Thyroid gland (tissue), 4 donors: ENCODE measurements around the gene SECTM1. TPM values are rescaled to one million over a fixed set of nuclear protein-coding genes. Genes with fewer than 3 reads are reported as not detected.
"Not testable (repeated sequence)": the region's sequence is repeated elsewhere in the genome, so short reads cannot be mapped to it uniquely, and the experiment has no call there.

ENCODE experiments used
- DNase-seq, 2 donors: peaks; one replicate each; pipeline ENCODE4 v3.0.0-alpha.2; 2019
- H3K27ac ChIP-seq, 3 donors: fragments of 200-600 bp; sonication (generic); 1 replicate in 2 of 3; 2 replicates in 1 of 3; pipeline ENCODE4 v1.5.1; 2016 to 2019; ENCODE audit warnings: mild to moderate bottlenecking in 1 of 3, moderate library complexity in 1 of 3
- H3K27me3 ChIP-seq: fragments of 200-600 bp; sonication (generic); one replicate; pipeline ENCODE4 v1.5.1; 2019
- H3K36me3 ChIP-seq, 2 donors: fragments of 200-600 bp; sonication (generic); one replicate each; pipeline ENCODE4 v1.5.1; 2016 to 2019
- H3K4me1 ChIP-seq, 2 donors: fragments of 200-600 bp; sonication (generic); one replicate each; pipeline ENCODE4 v1.5.1; 2017 to 2019
- H3K4me3 ChIP-seq, 3 donors: fragments of 200-600 bp; sonication (generic); replicated peaks in 1 of 3; 1 replicate in 2 of 3; 2 replicates in 1 of 3; pipeline ENCODE4 v1.5.1; 2016; ENCODE audit warnings: mild to moderate bottlenecking in 1 of 3
- H3K9me3 ChIP-seq: fragments of 200-600 bp; sonication (generic); one replicate; pipeline ENCODE4 v1.5.1; 2017
- POLR2A ChIP-seq, 2 donors: fragments of 450-650 bp; IDR thresholded peaks; one replicate each; pipeline ENCODE4 v1.6.1; 2017; ENCODE audit warnings: antibody characterized with exemption in 2 of 2, mild to moderate bottlenecking in 2 of 2, moderate library complexity in 1 of 2
- WGBS, 2 donors: methylation state at CpG; one replicate each; pipeline ENCODE4 v1.1.5; 2017; 5-methylcytosine and 5-hydroxymethylcytosine counted together
- intact Hi-C: fragments of 100-400 bp; cut with DNase I; formaldehyde crosslinking; loops from one replicate; pipeline ENCODE4 v1.15.1; 2023
- total RNA-seq, 4 donors: library from RNA; depleted of rRNA; stranded (reverse); fragments of >200 nt; gene quantifications; one replicate each; pipeline ENCODE4 v1.2.3, GENCODE V29; 2016
- TF ChIP-seq, protein P1 (sequence below), 6 experiments: fragments of 200-600 bp in 3 of 6; fragments of 450-650 bp in 3 of 6; sonication (generic) in 3 of 6; IDR thresholded peaks; one replicate each; pipeline ENCODE4 v1.5.1; 2016 to 2019; ENCODE audit warnings: antibody characterized with exemption in 6 of 6, mild to moderate bottlenecking in 2 of 6, inconsistent platforms in 1 of 6, moderate library complexity in 1 of 6

The SECTM1 gene
- total RNA-seq, 4 donors from 2014 or later = 4.1 to 15.3 (median 5.1) TPM

DNA sequence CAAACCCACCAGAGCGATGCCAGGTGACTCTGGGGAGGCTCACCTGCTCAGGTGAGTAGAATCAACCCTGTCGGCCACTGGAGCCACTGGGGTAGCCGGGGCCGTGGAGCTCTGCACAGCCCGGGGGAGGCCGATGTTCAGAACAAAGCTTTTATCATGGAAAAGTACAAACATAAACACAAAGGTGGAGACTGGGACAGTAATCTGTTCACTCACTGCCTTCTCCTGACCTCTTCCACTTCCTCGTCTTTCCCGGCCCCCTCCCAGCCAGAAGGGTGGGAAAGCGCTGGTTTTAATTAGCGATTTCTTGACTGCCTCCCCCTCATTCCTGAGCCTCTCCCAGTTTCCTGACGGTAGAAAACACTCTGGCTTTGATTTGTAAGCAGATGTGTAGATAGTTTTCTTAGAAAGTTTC, 15.7 kb upstream of the SECTM1 start:
- H3K4me3 ChIP-seq = no peak overlapping the region
- H3K36me3 ChIP-seq = no peaks in the 10 kb centered on the region
- no peak for DNase-seq
- H3K4me1 ChIP-seq = peaks cover 0 to 10% of the 10 kb centered on the region in 2 donors
- no peaks in the 10 kb centered on the region for H3K9me3 ChIP-seq
- TF ChIP-seq, protein P1, sequence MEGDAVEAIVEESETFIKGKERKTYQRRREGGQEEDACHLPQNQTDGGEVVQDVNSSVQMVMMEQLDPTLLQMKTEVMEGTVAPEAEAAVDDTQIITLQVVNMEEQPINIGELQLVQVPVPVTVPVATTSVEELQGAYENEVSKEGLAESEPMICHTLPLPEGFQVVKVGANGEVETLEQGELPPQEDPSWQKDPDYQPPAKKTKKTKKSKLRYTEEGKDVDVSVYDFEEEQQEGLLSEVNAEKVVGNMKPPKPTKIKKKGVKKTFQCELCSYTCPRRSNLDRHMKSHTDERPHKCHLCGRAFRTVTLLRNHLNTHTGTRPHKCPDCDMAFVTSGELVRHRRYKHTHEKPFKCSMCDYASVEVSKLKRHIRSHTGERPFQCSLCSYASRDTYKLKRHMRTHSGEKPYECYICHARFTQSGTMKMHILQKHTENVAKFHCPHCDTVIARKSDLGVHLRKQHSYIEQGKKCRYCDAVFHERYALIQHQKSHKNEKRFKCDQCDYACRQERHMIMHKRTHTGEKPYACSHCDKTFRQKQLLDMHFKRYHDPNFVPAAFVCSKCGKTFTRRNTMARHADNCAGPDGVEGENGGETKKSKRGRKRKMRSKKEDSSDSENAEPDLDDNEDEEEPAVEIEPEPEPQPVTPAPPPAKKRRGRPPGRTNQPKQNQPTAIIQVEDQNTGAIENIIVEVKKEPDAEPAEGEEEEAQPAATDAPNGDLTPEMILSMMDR (IDR thresholded peaks at IDR 0.05) = no peak
- H3K27me3 ChIP-seq = no peaks in the 10 kb centered on the region
- H3K27ac ChIP-seq = no peak overlapping the region
- intact Hi-C loops = no loop called here
- 49 to 50% methylated on average over 9 to 11 of the region's 11 CpGs for WGBS, 2 donors

DNA sequence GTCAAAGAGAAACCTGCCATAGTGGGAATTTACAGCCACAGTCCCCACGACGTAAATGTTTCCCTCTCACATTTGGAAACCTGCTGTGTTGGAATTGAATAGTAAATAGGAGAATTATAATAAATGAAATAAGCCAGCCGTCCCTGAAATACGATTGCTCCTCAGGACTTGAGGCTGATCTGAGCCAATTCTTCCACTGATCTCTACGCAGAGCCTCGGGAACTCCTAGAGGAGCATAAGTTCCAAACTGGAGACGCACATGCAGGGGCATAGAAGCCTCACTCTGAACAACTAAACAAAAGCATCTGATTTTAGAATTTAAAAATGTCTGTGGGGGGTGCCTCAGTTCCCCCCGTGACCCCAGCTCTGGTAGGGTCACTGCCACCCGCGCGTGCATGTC, 15.3 kb upstream of the SECTM1 start:
- no peak for TF ChIP-seq POLR2A (IDR thresholded peaks at IDR 0.05)
- TF ChIP-seq, protein P1 (IDR thresholded peaks at IDR 0.05) = no peak
- Histone ChIP-seq H3K4me3 (no peak overlapping the region), H3K4me1 (peaks cover 0 to 10% of the 10 kb centered on the region in 2 donors), H3K27me3 (no peaks in the 10 kb centered on the region), H3K36me3 (no peaks in the 10 kb centered on the region), H3K9me3 (no peaks in the 10 kb centered on the region), H3K27ac (no peak overlapping the region)
- no peak for DNase-seq
- intact Hi-C loops = no loop called here
- 65 to 70% methylated on average over 11 of the region's 11 CpGs for WGBS, 2 donors

DNA sequence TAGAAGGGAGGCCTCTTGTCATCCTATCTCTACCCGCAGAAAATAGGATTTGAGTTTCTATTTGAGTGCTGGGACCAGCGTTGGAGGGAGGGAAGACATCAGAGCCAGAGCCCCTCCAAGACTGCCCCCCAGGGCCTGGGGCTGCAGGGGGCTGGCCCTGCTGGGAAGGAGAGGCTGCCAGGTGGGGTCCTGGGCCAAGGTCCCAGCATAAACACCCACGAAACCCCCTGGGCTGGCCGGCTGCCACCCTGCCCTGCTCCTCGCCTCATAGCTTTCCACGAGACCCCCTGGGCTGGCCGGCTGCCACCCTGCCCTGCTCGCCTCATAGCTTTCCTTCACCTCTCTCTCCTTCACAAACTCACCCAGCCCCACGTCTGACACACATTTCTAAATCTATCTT, 14.9 kb upstream of the SECTM1 start:
- Histone ChIP-seq H3K27me3 (no peaks in the 10 kb centered on the region), H3K27ac (no peak overlapping the region), H3K4me3 (no peak overlapping the region), H3K4me1 (peaks cover 0 to 10% of the 10 kb centered on the region in 2 donors), H3K9me3 (no peaks in the 10 kb centered on the region), H3K36me3 (no peaks in the 10 kb centered on the region)
- no peak for DNase-seq
- TF ChIP-seq, protein P1 (IDR thresholded peaks at IDR 0.05) = no peak
- no peak for TF ChIP-seq POLR2A (IDR thresholded peaks at IDR 0.05)
- intact Hi-C loops = no loop called here
- 40 to 57% methylated on average over 9 of the region's 9 CpGs for WGBS, 2 donors

DNA sequence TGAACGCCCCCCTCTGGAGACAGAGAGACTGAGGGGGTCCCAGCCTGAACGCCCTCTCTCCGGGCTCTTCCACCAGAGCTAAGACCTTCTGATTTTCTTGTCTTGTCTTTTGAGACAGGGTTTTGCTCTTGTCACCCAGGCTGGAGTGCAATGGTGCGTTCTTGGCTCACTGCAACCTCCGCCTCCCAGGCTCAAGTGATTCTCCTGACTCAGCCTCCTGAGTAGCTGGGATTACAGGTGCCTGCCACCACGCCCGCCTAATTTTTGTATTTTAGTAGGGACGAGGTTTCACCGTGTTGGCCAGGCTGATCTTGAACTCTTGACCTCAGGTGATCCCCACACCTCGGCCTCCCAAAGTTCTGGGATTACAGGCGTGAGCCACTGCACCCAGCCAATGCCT, 14.4 kb upstream of the SECTM1 start:
- DNase-seq, intact Hi-C loops, H3K27ac ChIP-seq, H3K9me3 ChIP-seq, H3K4me3 ChIP-seq, H3K36me3 ChIP-seq, H3K27me3 ChIP-seq: not testable (repeated sequence)
- WGBS, 2 donors = 82% methylated on average over 10 to 11 of the region's 11 CpGs
- H3K4me1 ChIP-seq = peaks cover 0 to 10% of the 10 kb centered on the region in 2 donors

DNA sequence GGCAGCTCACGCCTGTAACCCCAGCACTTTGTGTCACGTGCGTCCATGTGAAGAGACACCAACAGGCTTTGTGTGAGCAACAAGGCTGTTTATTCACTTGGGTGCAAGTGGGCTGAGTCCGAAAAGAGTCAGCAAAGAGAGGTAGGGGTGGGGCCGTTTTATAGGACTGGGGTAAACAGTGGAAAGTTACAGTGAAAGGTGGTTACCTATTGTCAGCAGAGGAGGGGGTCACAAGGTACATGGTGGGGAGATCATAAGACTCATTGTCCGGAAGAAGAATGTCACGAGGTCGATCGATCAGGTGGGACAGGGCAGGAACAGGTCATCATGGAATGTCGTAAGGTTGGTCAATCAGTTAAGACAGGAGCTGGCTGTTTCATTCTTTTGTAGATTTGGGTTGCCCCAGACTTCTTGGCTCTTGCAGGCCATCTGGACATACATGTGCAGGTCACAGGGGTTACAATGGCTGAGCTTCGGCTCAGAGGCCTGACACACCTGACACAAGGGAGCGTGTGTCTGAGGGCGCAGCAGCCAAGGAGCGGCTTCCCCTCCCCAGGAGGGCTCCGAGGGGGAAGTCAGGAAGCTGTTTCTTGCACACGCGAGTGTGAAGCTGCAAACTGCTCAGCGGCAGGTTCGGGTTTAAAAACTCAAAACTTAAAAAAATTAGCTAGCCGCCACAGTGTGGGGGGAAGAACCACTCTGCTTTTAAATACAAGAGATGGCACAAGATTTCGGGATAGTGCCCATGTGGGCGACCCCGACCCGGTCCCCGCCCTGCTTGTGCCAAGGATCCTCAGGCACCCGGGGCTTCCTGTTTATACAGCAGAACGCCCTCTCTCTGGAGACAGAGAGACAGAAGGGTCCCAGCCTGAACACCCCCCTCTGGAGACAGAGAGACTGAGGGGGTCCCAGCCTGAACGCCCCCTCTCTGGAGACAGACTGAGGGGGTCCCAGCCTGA, 13.1 kb upstream of the SECTM1 start:
- H3K4me1 ChIP-seq = peaks cover 0 to 6% of the 10 kb centered on the region in 2 donors
- no peaks in the 10 kb centered on the region for H3K36me3 ChIP-seq
- H3K9me3 ChIP-seq = no peaks in the 10 kb centered on the region
- intact Hi-C loops = no loop called here
- no peak for DNase-seq
- no peak overlapping the region for H3K4me3 ChIP-seq
- no peaks in the 10 kb centered on the region for H3K27me3 ChIP-seq
- H3K27ac ChIP-seq = no peak overlapping the region
- TF ChIP-seq POLR2A (IDR thresholded peaks at IDR 0.05) = no peak
- TF ChIP-seq, protein P1 (IDR thresholded peaks at IDR 0.05) = no peak
- WGBS, 2 donors = 73 to 85% methylated on average over 27 of the region's 28 CpGs
